Bronchial epithelial cell (primary cell): ENCODE results near the gene UNKL. TPM values are rescaled to one million over a fixed set of nuclear protein-coding genes. Genes with fewer than 3 reads are reported as not detected.

Experiments
- DNase-seq: peaks from one replicate; pipeline ENCODE4 v3.0.0-alpha.2; 2010; ENCODE audit warnings: low read depth
- FAIRE-seq: peaks from 2 replicates; lab custom pipeline; 2011; peaks lifted over from hg19 to GRCh38; lab: Jason Lieb, UNC
- H3K27me3 ChIP-seq: 2 replicates; pipeline ENCODE4 v1.5.1; 2011; ENCODE audit warnings: low read length; ENCODE audit not compliant: control insufficient read depth, insufficient read depth
- H3K36me3 ChIP-seq: 2 replicates; pipeline ENCODE4 v1.5.1; 2011; ENCODE audit warnings: low read length; ENCODE audit not compliant: control insufficient read depth, insufficient read depth
- H3K4me3 ChIP-seq: 2 replicates; pipeline ENCODE4 v1.5.1; 2011; ENCODE audit warnings: mild to moderate bottlenecking, low read depth, low read length, control low read depth
- CTCF ChIP-seq: IDR thresholded peaks from 2 replicates; pipeline ENCODE4 v1.5.1; 2011; ENCODE audit warnings: mild to moderate bottlenecking, moderate library complexity, low read length, control low read depth, inconsistent platforms; ENCODE audit not compliant: insufficient read depth, severe bottlenecking
- total RNA-seq: library from RNA; depleted of rRNA; stranded (reverse); fragments of >200 nt; gene quantifications from 2 replicates; pipeline ENCODE4 v1.2.1, GENCODE V29; 2014

Gene UNKL
- total RNA-seq, 1 donor from 2014 or later: 2.4 TPM

GRCh38 chr16:1434644-1435592, 20.4 kb upstream of the UNKL start:
- no peaks in the 10 kb centered on the region for H3K36me3 ChIP-seq
- no peak overlapping the region for H3K4me3 ChIP-seq
- TF ChIP-seq CTCF: no peak
- FAIRE-seq: no peak
- no peaks in the 10 kb centered on the region for H3K27me3 ChIP-seq
- no peak for DNase-seq

GRCh38 chr16:1433756-1434155, 19.3 kb upstream of the UNKL start:
- DNase-seq: no peak
- FAIRE-seq: no peak
- H3K36me3 ChIP-seq: no peaks in the 10 kb centered on the region
- H3K4me3 ChIP-seq: no peak overlapping the region
- no peaks in the 10 kb centered on the region for H3K27me3 ChIP-seq
- no peak for TF ChIP-seq CTCF

GRCh38 chr16:1433263-1433560, 18.7 kb upstream of the UNKL start:
- FAIRE-seq (no peak), DNase-seq (no peak)

DNA sequence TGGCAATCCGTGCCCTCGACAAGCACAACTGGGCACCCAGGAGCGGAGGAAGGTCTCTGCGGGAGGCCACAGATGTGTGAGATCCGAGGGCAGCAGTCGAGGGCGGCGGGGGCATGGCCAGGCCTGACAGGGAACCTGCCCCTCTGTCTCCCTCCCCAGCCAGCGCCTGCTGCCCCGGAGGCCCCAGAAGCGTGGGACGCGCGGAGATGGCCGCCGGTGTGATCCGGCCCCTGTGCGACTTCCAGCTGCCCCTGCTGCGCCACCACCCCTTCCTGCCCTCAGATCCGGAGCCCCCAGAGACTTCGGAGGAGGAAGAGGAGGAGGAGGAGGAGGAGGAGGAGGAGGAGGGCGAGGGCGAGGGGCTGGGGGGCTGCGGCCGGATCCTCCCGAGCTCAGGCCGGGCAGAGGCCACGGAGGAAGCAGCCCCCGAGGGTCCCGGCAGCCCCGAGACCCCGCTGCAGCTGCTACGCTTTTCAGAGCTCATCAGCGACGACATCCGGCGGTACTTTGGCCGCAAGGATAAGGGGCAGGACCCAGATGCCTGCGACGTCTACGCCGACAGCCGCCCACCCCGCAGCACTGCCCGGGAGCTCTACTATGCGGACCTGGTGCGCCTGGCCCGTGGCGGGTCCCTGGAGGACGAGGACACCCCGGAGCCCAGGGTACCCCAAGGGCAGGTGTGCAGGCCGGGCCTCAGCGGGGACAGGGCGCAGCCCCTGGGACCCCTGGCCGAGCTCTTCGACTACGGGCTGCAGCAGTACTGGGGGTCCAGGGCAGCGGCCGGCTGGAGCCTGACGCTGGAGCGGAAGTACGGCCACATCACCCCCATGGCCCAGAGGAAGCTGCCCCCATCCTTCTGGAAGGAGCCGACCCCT, 18.1 kb upstream of the UNKL start:
- FAIRE-seq: no peak
- TF ChIP-seq CTCF: no peak
- H3K27me3 ChIP-seq: no peaks in the 10 kb centered on the region

More at GRCh38 chr16:1433263-1433560, 18.7 kb upstream of the UNKL start:
- Histone ChIP-seq H3K4me3 (no peak overlapping the region), H3K27me3 (no peaks in the 10 kb centered on the region), H3K36me3 (no peaks in the 10 kb centered on the region)
- no peak for TF ChIP-seq CTCF

GRCh38 chr16:1431497-1432270, 17.2 kb upstream of the UNKL start:
- TF ChIP-seq CTCF: no peak
- no peaks in the 10 kb centered on the region for H3K27me3 ChIP-seq
- H3K4me3 ChIP-seq: no peak overlapping the region
- FAIRE-seq (no peak), DNase-seq (no peak)
- no peaks in the 10 kb centered on the region for H3K36me3 ChIP-seq

More for the DNA sequence above, 18.1 kb upstream of the UNKL start:
- H3K4me3 ChIP-seq: no peak overlapping the region
- no peaks in the 10 kb centered on the region for H3K36me3 ChIP-seq
- DNase-seq: no peak
